ENCODE data around the gene ACER3.

GRCh38 chr11:77058900-77059299 lies 198.2 kb downstream of the ACER3 start:
- no peak for TF ChIP-seq CTCF (IDR thresholded peaks at IDR 0.05; ENCODE audit: insufficient read depth, low read length)
- TF ChIP-seq REST (IDR thresholded peaks at IDR 0.05; ENCODE audit: insufficient replicate concordance, low read depth) = no peak
- no peak for TF ChIP-seq POLR2AphosphoS5 (IDR thresholded peaks at IDR 0.05; ENCODE audit: low read depth)

Data from HL-60 (cell line).